Measurements from ENCODE around the gene MAP4K3.

DNA sequence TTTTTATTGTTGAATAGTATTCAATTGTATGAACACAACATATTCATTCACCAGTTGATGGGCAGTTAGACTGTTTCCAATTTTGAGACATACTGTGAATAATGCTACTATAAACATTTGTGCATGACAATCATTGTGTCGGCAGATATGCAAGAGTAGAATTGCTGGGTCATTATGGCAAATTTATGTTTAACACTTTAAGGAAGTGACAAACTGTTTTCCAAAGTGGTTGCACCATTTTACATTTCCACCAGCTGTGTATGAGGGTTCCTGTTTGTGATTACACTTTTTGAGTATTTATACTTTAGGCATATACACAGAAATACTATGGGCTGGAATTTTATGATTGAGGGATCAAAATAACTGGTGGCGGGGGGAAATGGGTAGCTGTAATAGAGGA lies 61.2 kb downstream of the MAP4K3 start:
- TF ChIP-seq, protein P1, sequence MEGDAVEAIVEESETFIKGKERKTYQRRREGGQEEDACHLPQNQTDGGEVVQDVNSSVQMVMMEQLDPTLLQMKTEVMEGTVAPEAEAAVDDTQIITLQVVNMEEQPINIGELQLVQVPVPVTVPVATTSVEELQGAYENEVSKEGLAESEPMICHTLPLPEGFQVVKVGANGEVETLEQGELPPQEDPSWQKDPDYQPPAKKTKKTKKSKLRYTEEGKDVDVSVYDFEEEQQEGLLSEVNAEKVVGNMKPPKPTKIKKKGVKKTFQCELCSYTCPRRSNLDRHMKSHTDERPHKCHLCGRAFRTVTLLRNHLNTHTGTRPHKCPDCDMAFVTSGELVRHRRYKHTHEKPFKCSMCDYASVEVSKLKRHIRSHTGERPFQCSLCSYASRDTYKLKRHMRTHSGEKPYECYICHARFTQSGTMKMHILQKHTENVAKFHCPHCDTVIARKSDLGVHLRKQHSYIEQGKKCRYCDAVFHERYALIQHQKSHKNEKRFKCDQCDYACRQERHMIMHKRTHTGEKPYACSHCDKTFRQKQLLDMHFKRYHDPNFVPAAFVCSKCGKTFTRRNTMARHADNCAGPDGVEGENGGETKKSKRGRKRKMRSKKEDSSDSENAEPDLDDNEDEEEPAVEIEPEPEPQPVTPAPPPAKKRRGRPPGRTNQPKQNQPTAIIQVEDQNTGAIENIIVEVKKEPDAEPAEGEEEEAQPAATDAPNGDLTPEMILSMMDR (IDR thresholded peaks at IDR 0.05), result no peak
- TF ChIP-seq POLR2AphosphoS5 (IDR thresholded peaks at IDR 0.05; ENCODE audit: low read depth, low read length) (no peak), SIN3A (IDR thresholded peaks at IDR 0.05; ENCODE audit: borderline replicate concordance, insufficient read depth, low read depth, low read length) (no peak), TCF7L2 (IDR thresholded peaks at IDR 0.05; ENCODE audit: low read depth, low read length) (no peak)

Data from Panc1 (cell line).